Sigmoid colon (tissue), 3 donors: ENCODE measurements around the gene NOS1.

Experiments used
- POLR2A ChIP-seq, 2 donors: fragments of 450-650 bp; IDR thresholded peaks; one replicate each; pipeline ENCODE4 v1.6.1; 2016; ENCODE audit warnings: antibody characterized with exemption in 2 of 2, mild to moderate bottlenecking in 2 of 2, moderate library complexity in 2 of 2
- TF ChIP-seq, protein P1 (sequence below), 4 experiments: fragments of 450-650 bp in 3 of 4; fragments of 200-600 bp in 1 of 4; IDR thresholded peaks; one replicate each; pipeline ENCODE4 v1.5.1; 2016 to 2019; ENCODE audit warnings: antibody characterized with exemption in 4 of 4, mild to moderate bottlenecking in 3 of 4, moderate library complexity in 2 of 4

DNA sequence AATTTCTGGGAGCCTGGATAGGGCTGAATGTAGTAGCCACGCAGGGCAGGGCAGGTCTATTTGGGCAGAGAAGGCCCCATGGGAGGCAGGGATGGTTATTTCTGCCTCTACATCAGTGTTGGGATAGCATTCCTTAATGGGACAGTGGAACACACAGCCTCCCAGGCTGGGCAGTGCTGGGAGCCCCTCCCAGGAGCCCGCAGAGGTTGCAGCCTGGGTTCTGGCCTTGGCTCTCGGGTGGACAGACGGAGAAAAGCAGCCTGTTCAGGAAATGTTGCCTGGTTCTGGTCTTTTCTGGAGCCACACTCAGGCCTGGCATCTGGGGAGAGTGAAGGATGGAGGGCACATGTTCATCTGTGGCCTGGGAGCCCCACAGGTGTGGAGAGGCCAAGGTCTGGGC, 479 bp upstream of the NOS1 start:
- TF ChIP-seq POLR2A (IDR thresholded peaks at IDR 0.05) = no peak
- TF ChIP-seq, protein P1, sequence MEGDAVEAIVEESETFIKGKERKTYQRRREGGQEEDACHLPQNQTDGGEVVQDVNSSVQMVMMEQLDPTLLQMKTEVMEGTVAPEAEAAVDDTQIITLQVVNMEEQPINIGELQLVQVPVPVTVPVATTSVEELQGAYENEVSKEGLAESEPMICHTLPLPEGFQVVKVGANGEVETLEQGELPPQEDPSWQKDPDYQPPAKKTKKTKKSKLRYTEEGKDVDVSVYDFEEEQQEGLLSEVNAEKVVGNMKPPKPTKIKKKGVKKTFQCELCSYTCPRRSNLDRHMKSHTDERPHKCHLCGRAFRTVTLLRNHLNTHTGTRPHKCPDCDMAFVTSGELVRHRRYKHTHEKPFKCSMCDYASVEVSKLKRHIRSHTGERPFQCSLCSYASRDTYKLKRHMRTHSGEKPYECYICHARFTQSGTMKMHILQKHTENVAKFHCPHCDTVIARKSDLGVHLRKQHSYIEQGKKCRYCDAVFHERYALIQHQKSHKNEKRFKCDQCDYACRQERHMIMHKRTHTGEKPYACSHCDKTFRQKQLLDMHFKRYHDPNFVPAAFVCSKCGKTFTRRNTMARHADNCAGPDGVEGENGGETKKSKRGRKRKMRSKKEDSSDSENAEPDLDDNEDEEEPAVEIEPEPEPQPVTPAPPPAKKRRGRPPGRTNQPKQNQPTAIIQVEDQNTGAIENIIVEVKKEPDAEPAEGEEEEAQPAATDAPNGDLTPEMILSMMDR (IDR thresholded peaks at IDR 0.05) = no peak
